Osteoblast (primary cell): ENCODE measurements around the gene ZBBX. TPM values are rescaled to one million over a fixed set of nuclear protein-coding genes. Genes with fewer than 3 reads are reported as not detected.
"Not testable (repeated sequence)": the region's sequence is repeated elsewhere in the genome, so short reads cannot be mapped to it uniquely, and the experiment has no call there.

Source experiments
- DNase-seq: peaks from one replicate; pipeline ENCODE4 v3.0.0; 2011; ENCODE audit warnings: low spot score, mixed read lengths; ENCODE audit not compliant: insufficient read length; ENCODE audit errors: missing footprints
- H2AFZ ChIP-seq: 2 replicates; pipeline ENCODE4 v1.6.0; 2011; ENCODE audit warnings: mild to moderate bottlenecking, low read length
- H3K27ac ChIP-seq: 2 replicates; pipeline ENCODE4 v1.5.1; 2011; ENCODE audit warnings: mild to moderate bottlenecking, low read depth, low read length, moderate library complexity
- H3K27me3 ChIP-seq: 2 replicates; pipeline ENCODE4 v1.6.0; 2012; ENCODE audit warnings: mild to moderate bottlenecking, control low read depth, inconsistent platforms, low read length, moderate library complexity; ENCODE audit not compliant: insufficient read depth
- H3K36me3 ChIP-seq: 2 replicates; pipeline ENCODE4 v1.5.1; 2011; ENCODE audit warnings: mild to moderate bottlenecking, low read length, control low read depth, moderate library complexity; ENCODE audit not compliant: insufficient read depth
- H3K4me1 ChIP-seq: 2 replicates; pipeline ENCODE4 v1.5.1; 2011; ENCODE audit warnings: mild to moderate bottlenecking, low read length, control low read depth, moderate library complexity; ENCODE audit not compliant: insufficient read depth
- H3K4me2 ChIP-seq: 2 replicates; pipeline ENCODE4 v1.6.0; 2011; ENCODE audit warnings: mild to moderate bottlenecking, low read length; ENCODE audit not compliant: insufficient read depth
- H3K4me3 ChIP-seq: fragments of 200-600 bp; sonication (generic); 3 replicates; pipeline ENCODE4 v1.5.1; 2012; ENCODE audit warnings: mild to moderate bottlenecking, low read length, inconsistent platforms; ENCODE audit not compliant: insufficient read depth
- H3K79me2 ChIP-seq: 2 replicates; pipeline ENCODE4 v1.6.0; 2012; ENCODE audit warnings: mild to moderate bottlenecking, low read length, control low read depth, inconsistent platforms; ENCODE audit not compliant: insufficient read depth
- H3K9me3 ChIP-seq: 2 replicates; pipeline ENCODE4 v1.5.1; 2011; ENCODE audit warnings: low read depth, low read length, control low read depth
- H4K20me1 ChIP-seq: 2 replicates; pipeline ENCODE4 v1.6.0; 2012; ENCODE audit warnings: mild to moderate bottlenecking, low read length, control low read depth; ENCODE audit not compliant: insufficient read depth
- CTCF ChIP-seq: IDR thresholded peaks from 2 replicates; pipeline ENCODE4 v1.5.1; 2011; ENCODE audit warnings: mild to moderate bottlenecking, low read depth, low read length, moderate library complexity; ENCODE audit errors: extremely low read depth
- total RNA-seq: library from RNA; depleted of rRNA; stranded (reverse); fragments of >200 nt; gene quantifications from 2 replicates; pipeline ENCODE4 v1.2.3, GENCODE V29; 2012

The ZBBX gene, protein sequence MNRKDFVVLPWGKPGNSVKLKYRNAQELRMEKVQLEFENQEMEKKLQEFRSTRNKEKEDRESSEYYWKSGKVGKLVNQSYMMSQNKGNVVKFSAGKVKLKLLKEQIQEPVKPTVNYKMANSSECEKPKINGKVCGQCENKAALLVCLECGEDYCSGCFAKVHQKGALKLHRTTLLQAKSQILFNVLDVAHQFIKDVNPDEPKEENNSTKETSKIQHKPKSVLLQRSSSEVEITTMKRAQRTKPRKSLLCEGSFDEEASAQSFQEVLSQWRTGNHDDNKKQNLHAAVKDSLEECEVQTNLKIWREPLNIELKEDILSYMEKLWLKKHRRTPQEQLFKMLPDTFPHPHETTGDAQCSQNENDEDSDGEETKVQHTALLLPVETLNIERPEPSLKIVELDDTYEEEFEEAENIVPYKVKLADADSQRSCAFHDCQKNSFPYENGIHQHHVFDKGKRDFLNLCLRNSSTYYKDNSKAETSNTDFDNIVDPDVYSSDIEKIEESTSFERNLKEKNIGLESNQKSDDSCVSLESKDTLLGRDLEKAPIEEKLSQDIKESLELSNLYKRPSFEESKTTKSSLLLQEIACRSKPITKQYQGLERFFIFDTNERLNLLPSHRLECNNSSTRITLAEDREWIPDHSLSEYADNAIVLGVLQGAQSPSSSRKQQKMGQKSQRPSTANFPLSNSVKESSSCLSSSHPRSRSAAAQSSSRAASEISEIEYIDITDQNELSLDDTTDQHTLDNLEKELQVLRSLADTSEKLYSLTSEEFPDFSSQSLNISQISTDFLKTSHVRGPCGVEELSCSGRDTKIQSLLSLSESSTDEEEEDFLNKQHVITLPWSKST
- total RNA-seq: not detected in 2 replicates

DNA sequence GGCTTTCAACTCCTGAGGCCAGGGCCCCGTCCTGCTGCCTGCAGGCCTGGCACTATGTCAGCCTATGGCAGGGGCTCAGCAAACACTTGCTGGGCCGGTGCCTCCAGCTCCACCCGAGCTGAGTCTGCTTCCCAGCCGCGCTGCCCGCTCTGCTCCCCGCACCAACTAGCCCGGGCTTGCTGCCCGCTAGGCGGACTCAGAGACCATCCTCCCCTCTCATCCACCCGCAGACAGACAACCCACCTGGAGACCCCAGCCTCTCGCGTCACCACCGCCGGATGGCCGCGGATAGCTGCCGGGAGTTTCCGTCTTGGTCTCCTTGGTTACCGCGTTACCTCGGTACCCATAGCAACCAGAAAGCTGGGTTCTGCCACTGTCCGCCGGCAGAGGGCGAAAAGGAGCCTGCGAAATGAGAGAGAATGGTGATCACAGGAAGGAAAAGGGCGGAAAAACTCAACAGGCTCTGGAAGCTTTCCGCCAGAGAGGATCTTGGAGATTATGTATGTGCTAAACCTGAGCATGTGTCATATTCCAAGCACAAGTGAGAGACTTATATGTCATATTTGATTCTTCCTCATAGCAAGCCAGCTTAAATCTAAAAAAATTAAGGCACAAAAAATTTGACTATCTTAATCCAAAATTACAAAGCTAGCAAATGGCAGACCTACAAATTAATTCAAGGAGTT, at the start of gene ZBBX:
TSS of gene ZBBX (minus strand) at position 294 of the 686 bp plus-strand sequence. CDS start 7,396 bp downstream, outside the sequence.
- peak within 1 kb of the TSS; percentile 73 for H3K4me3 ChIP-seq
- no peaks in the 10 kb centered on the region for H3K79me2 ChIP-seq
- no peak within 1 kb of the TSS for H3K27ac ChIP-seq
- peak within 1 kb of the TSS; percentile 89 for H3K4me2 ChIP-seq
- H2AFZ ChIP-seq: peak within 1 kb of the TSS; percentile 96
- no peaks in the 10 kb centered on the region for H3K27me3 ChIP-seq
- H3K9me3 ChIP-seq: no peaks in the 10 kb centered on the region
- no peaks in the 10 kb centered on the region for H3K36me3 ChIP-seq
- H3K4me1 ChIP-seq: no peaks in the 10 kb centered on the region
- peak; percentile 95 for TF ChIP-seq CTCF
- DNase-seq: peak; percentile 66
- no peaks in the 10 kb centered on the region for H4K20me1 ChIP-seq

- not testable (repeated sequence) for H3K27me3 ChIP-seq, H3K79me2 ChIP-seq, H3K9me3 ChIP-seq, H3K4me2 ChIP-seq, H3K4me3 ChIP-seq, H4K20me1 ChIP-seq, H3K4me1 ChIP-seq, H3K27ac ChIP-seq, H2AFZ ChIP-seq, DNase-seq, H3K36me3 ChIP-seq
Measured at GRCh38 chr3:167426962-167427361, 46.9 kb upstream of the ZBBX start.

GRCh38 chr3:167422396-167422795, 42.3 kb upstream of the ZBBX start:
- H3K4me2 ChIP-seq, H3K9me3 ChIP-seq, H3K4me3 ChIP-seq, H3K4me1 ChIP-seq, H3K36me3 ChIP-seq, H3K79me2 ChIP-seq, H3K27ac ChIP-seq, DNase-seq, H2AFZ ChIP-seq, H3K27me3 ChIP-seq, H4K20me1 ChIP-seq: not testable (repeated sequence)

DNA sequence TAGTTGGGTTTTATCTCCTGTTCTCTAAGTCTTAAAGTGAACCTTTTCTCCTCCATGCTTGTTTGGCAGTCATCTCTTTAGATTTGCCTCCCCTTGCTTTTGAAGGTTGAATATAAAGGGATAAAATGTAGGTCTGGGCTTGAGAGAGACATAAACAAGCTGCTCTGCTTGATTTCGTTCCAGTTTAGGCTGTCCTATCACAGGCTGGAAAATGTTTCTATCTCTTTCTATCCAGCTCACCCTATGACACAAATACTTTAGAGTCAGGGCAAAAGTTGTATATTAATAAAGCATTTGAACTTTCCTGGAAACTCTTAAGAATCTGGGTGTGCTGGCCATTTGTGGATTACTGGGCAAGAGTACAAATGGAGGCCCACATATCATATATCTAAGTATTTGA, 29.5 kb upstream of the ZBBX start:
- Histone ChIP-seq H3K4me2 (no peak overlapping the region), H3K27me3 (no peaks in the 10 kb centered on the region), H3K36me3 (no peaks in the 10 kb centered on the region), H2AFZ (no peak overlapping the region), H3K4me1 (no peaks in the 10 kb centered on the region), H4K20me1 (no peaks in the 10 kb centered on the region), H3K27ac (no peak overlapping the region), H3K4me3 (no peak overlapping the region), H3K9me3 (no peaks in the 10 kb centered on the region), H3K79me2 (no peaks in the 10 kb centered on the region)
- TF ChIP-seq CTCF: no peak
- no peak for DNase-seq
